GM23338 (cell line): ENCODE data around the gene NTRK1. TPM values are rescaled to one million over a fixed set of nuclear protein-coding genes. Genes with fewer than 3 reads are reported as not detected.

Experiments
- ATAC-seq: fragments of 200-7000 bp; cut with Tn5 transposase; 3 replicates; pipeline ENCODE4 v1.9.1; 2020
- DNase-seq: peaks from one replicate; pipeline ENCODE4 v3.0.0-alpha.2; 2015; ENCODE audit warnings: low spot score
- H2AFZ ChIP-seq: fragments of 200-600 bp; sonication (generic); 2 replicates; pipeline ENCODE4 v1.8.0; 2016; ENCODE audit warnings: antibody characterized with exemption, mild to moderate bottlenecking, moderate library complexity
- H3F3A ChIP-seq: fragments of 200-600 bp; sonication (generic); replicated peaks from 2 replicates; pipeline ENCODE4 v1.8.0; 2017; ENCODE audit warnings: antibody characterized with exemption, mixed run types, low read depth
- H3K27ac ChIP-seq: fragments of 200-600 bp; sonication (generic); 2 replicates; pipeline ENCODE4 v1.6.1; 2016; ENCODE audit warnings: low read depth
- H3K27me3 ChIP-seq: fragments of 200-600 bp; sonication (generic); 2 replicates; pipeline ENCODE4 v1.8.0; 2016; ENCODE audit warnings: mild to moderate bottlenecking, mixed run types, moderate library complexity; ENCODE audit not compliant: insufficient read depth
- H3K36me3 ChIP-seq: fragments of 200-600 bp; sonication (generic); 2 replicates; pipeline ENCODE4 v1.8.0; 2016; ENCODE audit warnings: mild to moderate bottlenecking; ENCODE audit not compliant: insufficient read depth
- H3K4me1 ChIP-seq: fragments of 200-600 bp; sonication (generic); 2 replicates; pipeline ENCODE4 v1.8.0; 2016; ENCODE audit warnings: mild to moderate bottlenecking, moderate library complexity; ENCODE audit not compliant: insufficient read depth
- H3K4me2 ChIP-seq: fragments of 200-600 bp; sonication (generic); 2 replicates; pipeline ENCODE4 v1.7.1; 2017; ENCODE audit warnings: mixed run types
- H3K4me3 ChIP-seq: fragments of 200-600 bp; sonication (generic); 2 replicates; pipeline ENCODE4 v1.6.1; 2016; ENCODE audit warnings: mixed run types
- H3K79me2 ChIP-seq: fragments of 200-600 bp; sonication (generic); replicated peaks from 2 replicates; pipeline ENCODE4 v1.8.0; 2017; ENCODE audit warnings: mild to moderate bottlenecking; ENCODE audit not compliant: insufficient read depth
- H3K9me2 ChIP-seq: fragments of 200-600 bp; sonication (generic); 2 replicates; pipeline ENCODE4 v1.8.0; 2017; ENCODE audit not compliant: insufficient read depth
- H4K20me1 ChIP-seq: fragments of 200-600 bp; sonication (generic); replicated peaks from 2 replicates; pipeline ENCODE4 v1.8.0; 2017; ENCODE audit warnings: mild to moderate bottlenecking; ENCODE audit not compliant: insufficient read depth
- H3K27ac Mint-ChIP-seq: 2 replicates; pipeline ENCODE4 v1.8.0; 2020; ENCODE audit warnings: inconsistent platforms, mild to moderate bottlenecking, moderate library complexity, mixed read lengths
- H3K27me3 Mint-ChIP-seq: 3 replicates; pipeline ENCODE4 v1.8.0; 2022; ENCODE audit warnings: low read depth, mild to moderate bottlenecking, moderate library complexity, mixed read lengths, inconsistent platforms; ENCODE audit not compliant: insufficient read depth, poor library complexity
- H3K36me3 Mint-ChIP-seq: 3 replicates; pipeline ENCODE4 v1.8.0; 2021; ENCODE audit warnings: low read depth, mild to moderate bottlenecking, inconsistent platforms, moderate library complexity, mixed read lengths
- H3K4me1 Mint-ChIP-seq: 3 replicates; pipeline ENCODE4 v1.8.0; 2020; ENCODE audit warnings: mild to moderate bottlenecking, inconsistent platforms, mixed read lengths
- H3K4me3 Mint-ChIP-seq: 3 replicates; pipeline ENCODE4 v1.8.0; 2021; ENCODE audit warnings: moderate library complexity, mild to moderate bottlenecking, inconsistent platforms, mixed read lengths
- H3K9me3 Mint-ChIP-seq: 3 replicates; pipeline ENCODE4 v1.8.0; 2020; ENCODE audit warnings: moderate library complexity, mild to moderate bottlenecking, inconsistent platforms, mixed read lengths
- CREB1 ChIP-seq: fragments of 250-450 bp; sonication (Bioruptor Pico); IDR thresholded peaks from 2 replicates; pipeline ENCODE4 v1.5.0; 2020; ENCODE audit warnings: low read depth, mild to moderate bottlenecking, moderate library complexity
- ETS1 ChIP-seq: IDR thresholded peaks from 2 replicates; pipeline ENCODE4 v1.6.1; 2016; ENCODE audit warnings: antibody characterized with exemption
- EZH2 ChIP-seq: fragments of 200-600 bp; sonication (generic); IDR thresholded peaks from one replicate; pipeline ENCODE4 v1.8.0; 2017; ENCODE audit warnings: antibody characterized with exemption, mild to moderate bottlenecking, low read depth; ENCODE audit not compliant: unreplicated experiment
- EZH2phosphoT487 ChIP-seq: fragments of 200-600 bp; sonication (generic); IDR thresholded peaks from one replicate; pipeline ENCODE4 v1.8.1; 2018; ENCODE audit warnings: antibody characterized with exemption; ENCODE audit not compliant: unreplicated experiment
- POLR2AphosphoS5 ChIP-seq: IDR thresholded peaks from 2 replicates; pipeline ENCODE4 v1.6.1; 2016; ENCODE audit warnings: antibody characterized with exemption, low read depth
- ZNF114 ChIP-seq: fragments of 250-450 bp; sonication (Bioruptor Pico); IDR thresholded peaks from 2 replicates; pipeline ENCODE4 v1.5.0; 2020; ENCODE audit warnings: mild to moderate bottlenecking, moderate library complexity
- ZNF331 ChIP-seq: fragments of 250-450 bp; sonication (Bioruptor Pico); IDR thresholded peaks from 2 replicates; pipeline ENCODE4 v1.5.0; 2020; ENCODE audit warnings: low read depth, mild to moderate bottlenecking, moderate library complexity
- polyA plus RNA-seq: library from polyadenylated mRNA; unstranded; fragments of >200 nt; fragmentation: Nextera tagmentation; extraction: Ambion mirVana; gene quantifications from 2 replicates; pipeline ENCODE4 v1.2.1, GENCODE V29; 2016
- total RNA-seq: library from RNA; depleted of rRNA; stranded (reverse); fragments of >200 nt; shearing (Covaris generic); gene quantifications from 2 replicates; pipeline ENCODE4 v1.2.3, GENCODE V29; 2014
- TF ChIP-seq, protein P1 (sequence below): fragments of 250-450 bp; sonication (Bioruptor Pico); IDR thresholded peaks from 2 replicates; pipeline ENCODE4 v1.5.0; 2020; ENCODE audit warnings: mild to moderate bottlenecking, moderate library complexity

The NTRK1 gene
- total and polyA plus RNA-seq, 2 experiments from 2014 or later = 0.42 to 0.45 TPM

- TF ChIP-seq ZNF114 (CRISPR knock-in tag) (no peak), POLR2AphosphoS5 (no peak), EZH2 (no peak), ZNF331 (CRISPR knock-in tag) (no peak), ETS1 (no peak), EZH2phosphoT487 (no peak), CREB1 (CRISPR knock-in tag) (no peak)
- TF ChIP-seq, protein P1, sequence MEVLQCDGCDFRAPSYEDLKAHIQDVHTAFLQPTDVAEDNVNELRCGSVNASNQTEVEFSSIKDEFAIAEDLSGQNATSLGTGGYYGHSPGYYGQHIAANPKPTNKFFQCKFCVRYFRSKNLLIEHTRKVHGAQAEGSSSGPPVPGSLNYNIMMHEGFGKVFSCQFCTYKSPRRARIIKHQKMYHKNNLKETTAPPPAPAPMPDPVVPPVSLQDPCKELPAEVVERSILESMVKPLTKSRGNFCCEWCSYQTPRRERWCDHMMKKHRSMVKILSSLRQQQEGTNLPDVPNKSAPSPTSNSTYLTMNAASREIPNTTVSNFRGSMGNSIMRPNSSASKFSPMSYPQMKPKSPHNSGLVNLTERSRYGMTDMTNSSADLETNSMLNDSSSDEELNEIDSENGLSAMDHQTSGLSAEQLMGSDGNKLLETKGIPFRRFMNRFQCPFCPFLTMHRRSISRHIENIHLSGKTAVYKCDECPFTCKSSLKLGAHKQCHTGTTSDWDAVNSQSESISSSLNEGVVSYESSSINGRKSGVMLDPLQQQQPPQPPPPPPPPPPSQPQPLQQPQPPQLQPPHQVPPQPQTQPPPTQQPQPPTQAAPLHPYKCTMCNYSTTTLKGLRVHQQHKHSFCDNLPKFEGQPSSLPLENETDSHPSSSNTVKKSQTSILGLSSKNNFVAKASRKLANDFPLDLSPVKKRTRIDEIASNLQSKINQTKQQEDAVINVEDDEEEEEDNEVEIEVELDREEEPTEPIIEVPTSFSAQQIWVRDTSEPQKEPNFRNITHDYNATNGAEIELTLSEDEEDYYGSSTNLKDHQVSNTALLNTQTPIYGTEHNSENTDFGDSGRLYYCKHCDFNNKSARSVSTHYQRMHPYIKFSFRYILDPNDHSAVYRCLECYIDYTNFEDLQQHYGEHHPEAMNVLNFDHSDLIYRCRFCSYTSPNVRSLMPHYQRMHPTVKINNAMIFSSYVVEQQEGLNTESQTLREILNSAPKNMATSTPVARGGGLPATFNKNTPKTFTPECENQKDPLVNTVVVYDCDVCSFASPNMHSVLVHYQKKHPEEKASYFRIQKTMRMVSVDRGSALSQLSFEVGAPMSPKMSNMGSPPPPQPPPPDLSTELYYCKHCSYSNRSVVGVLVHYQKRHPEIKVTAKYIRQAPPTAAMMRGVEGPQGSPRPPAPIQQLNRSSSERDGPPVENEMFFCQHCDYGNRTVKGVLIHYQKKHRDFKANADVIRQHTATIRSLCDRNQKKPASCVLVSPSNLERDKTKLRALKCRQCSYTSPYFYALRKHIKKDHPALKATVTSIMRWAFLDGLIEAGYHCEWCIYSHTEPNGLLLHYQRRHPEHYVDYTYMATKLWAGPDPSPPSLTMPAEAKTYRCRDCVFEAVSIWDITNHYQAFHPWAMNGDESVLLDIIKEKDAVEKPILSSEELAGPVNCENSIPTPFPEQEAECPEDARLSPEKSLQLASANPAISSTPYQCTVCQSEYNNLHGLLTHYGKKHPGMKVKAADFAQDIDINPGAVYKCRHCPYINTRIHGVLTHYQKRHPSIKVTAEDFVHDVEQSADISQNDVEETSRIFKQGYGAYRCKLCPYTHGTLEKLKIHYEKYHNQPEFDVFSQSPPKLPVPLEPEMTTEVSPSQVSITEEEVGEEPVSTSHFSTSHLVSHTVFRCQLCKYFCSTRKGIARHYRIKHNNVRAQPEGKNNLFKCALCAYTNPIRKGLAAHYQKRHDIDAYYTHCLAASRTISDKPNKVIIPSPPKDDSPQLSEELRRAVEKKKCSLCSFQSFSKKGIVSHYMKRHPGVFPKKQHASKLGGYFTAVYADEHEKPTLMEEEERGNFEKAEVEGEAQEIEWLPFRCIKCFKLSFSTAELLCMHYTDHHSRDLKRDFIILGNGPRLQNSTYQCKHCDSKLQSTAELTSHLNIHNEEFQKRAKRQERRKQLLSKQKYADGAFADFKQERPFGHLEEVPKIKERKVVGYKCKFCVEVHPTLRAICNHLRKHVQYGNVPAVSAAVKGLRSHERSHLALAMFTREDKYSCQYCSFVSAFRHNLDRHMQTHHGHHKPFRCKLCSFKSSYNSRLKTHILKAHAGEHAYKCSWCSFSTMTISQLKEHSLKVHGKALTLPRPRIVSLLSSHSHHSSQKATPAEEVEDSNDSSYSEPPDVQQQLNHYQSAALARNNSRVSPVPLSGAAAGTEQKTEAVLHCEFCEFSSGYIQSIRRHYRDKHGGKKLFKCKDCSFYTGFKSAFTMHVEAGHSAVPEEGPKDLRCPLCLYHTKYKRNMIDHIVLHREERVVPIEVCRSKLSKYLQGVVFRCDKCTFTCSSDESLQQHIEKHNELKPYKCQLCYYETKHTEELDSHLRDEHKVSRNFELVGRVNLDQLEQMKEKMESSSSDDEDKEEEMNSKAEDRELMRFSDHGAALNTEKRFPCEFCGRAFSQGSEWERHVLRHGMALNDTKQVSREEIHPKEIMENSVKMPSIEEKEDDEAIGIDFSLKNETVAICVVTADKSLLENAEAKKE (CRISPR knock-in tag) = no peak
- H3K36me3 Mint-ChIP-seq = no peaks in the 10 kb centered on the region
- H3K4me2 ChIP-seq = no peak overlapping the region
- no peaks in the 10 kb centered on the region for H3K79me2 ChIP-seq
- H3K9me2 ChIP-seq = no peaks in the 10 kb centered on the region
- H4K20me1 ChIP-seq = no peaks in the 10 kb centered on the region; the same call in 1 of the 2 replicates
- H3K4me1 Mint-ChIP-seq = peaks cover 19% of the 10 kb centered on the region
- H3K9me3 Mint-ChIP-seq = no peaks in the 10 kb centered on the region
- peaks cover 13% of the 10 kb centered on the region; the same call in 1 of the 2 replicates for H3K4me1 ChIP-seq
- no peaks in the 10 kb centered on the region for H3K36me3 ChIP-seq
- no peak overlapping the region for H3K27ac ChIP-seq
- peaks cover 82% of the 10 kb centered on the region for H3K27me3 ChIP-seq
- no peak overlapping the region for H2AFZ ChIP-seq
- H3K4me3 ChIP-seq = no peak overlapping the region
- H3K27me3 Mint-ChIP-seq = peaks cover 71% of the 10 kb centered on the region
- DNase-seq (no peak), ATAC-seq (no peak)
- H3K27ac Mint-ChIP-seq = no peak overlapping the region
- no peaks in the 10 kb centered on the region for H3F3A ChIP-seq
- no peak overlapping the region for H3K4me3 Mint-ChIP-seq
Observed at GRCh38 chr1:156842618-156843300, 17.9 kb upstream of the NTRK1 start.
